ENCODE data around the gene PCBP3.

DNA sequence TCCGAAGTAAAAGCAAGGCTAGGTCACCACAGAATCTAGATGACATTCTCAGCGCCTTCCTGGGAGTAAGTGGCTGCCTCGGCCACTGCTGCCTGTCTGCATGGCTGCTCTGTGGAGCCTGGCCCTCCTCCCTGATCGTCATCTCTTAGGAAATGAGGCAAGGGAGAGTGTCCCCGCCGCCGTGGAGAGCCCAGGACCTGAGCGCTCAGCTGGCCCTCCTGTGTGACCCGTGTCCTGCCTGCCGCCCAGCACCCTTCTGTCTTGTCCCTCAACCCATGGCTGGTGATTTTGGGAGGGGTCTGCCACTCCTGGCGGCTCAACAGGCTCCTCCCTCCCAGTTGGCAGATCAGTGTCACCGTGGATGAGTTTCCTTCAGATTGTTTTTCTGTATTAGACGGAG is 181.7 kb downstream of the PCBP3 start:
- TF ChIP-seq, protein P1, sequence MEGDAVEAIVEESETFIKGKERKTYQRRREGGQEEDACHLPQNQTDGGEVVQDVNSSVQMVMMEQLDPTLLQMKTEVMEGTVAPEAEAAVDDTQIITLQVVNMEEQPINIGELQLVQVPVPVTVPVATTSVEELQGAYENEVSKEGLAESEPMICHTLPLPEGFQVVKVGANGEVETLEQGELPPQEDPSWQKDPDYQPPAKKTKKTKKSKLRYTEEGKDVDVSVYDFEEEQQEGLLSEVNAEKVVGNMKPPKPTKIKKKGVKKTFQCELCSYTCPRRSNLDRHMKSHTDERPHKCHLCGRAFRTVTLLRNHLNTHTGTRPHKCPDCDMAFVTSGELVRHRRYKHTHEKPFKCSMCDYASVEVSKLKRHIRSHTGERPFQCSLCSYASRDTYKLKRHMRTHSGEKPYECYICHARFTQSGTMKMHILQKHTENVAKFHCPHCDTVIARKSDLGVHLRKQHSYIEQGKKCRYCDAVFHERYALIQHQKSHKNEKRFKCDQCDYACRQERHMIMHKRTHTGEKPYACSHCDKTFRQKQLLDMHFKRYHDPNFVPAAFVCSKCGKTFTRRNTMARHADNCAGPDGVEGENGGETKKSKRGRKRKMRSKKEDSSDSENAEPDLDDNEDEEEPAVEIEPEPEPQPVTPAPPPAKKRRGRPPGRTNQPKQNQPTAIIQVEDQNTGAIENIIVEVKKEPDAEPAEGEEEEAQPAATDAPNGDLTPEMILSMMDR (IDR thresholded peaks at IDR 0.05; ENCODE audit: low read length): no peak
- TF ChIP-seq EZH2 (optimal IDR thresholded peaks at IDR 0.05; ENCODE audit: low read depth, low read length): no peak
- no peak for TF ChIP-seq EZH2phosphoT487 (IDR thresholded peaks at IDR 0.05; ENCODE audit: low read length)

Data from MM.1S (cell line).